Lower leg skin (tissue), 4 donors: Measurements from ENCODE around the gene GPR18. TPM values are rescaled to one million over a fixed set of nuclear protein-coding genes. Genes with fewer than 3 reads are reported as not detected.

Experiments
- DNase-seq, 2 donors: peaks; one replicate each; pipeline ENCODE4 v3.0.0-alpha.2; 2019; ENCODE audit warnings: low spot score in 2 of 2
- H3K4me3 ChIP-seq: fragments of 200-600 bp; sonication (generic); 2 replicates; pipeline ENCODE4 v1.5.1; 2017; ENCODE audit warnings: mild to moderate bottlenecking, low read depth; ENCODE audit not compliant: poor library complexity, severe bottlenecking
- CTCF ChIP-seq, 3 donors: fragments of 450-650 bp; IDR thresholded peaks; one replicate each; pipeline ENCODE4 v1.5.1; 2016; ENCODE audit warnings: antibody characterized with exemption in 3 of 3, mild to moderate bottlenecking in 3 of 3, moderate library complexity in 2 of 3
- POLR2A ChIP-seq, 2 donors: fragments of 450-650 bp; IDR thresholded peaks; one replicate each; pipeline ENCODE4 v1.6.1; 2016 to 2017; ENCODE audit warnings: antibody characterized with exemption in 2 of 2, mild to moderate bottlenecking in 1 of 2, moderate library complexity in 1 of 2
- WGBS, 2 donors: methylation state at CpG; one replicate each; pipeline ENCODE4 v1.1.5; 2018; 5-methylcytosine and 5-hydroxymethylcytosine counted together
- intact Hi-C: fragments of 100-400 bp; cut with DNase I; formaldehyde crosslinking; loops from one replicate; pipeline ENCODE4 v1.15.0; 2023; ENCODE audit warnings: low total_unique reads
- total RNA-seq, 4 donors: library from RNA; depleted of rRNA; stranded (reverse); fragments of >200 nt; gene quantifications; one replicate each; pipeline ENCODE4 v1.1.0, GENCODE V29; 2016

The GPR18 gene
- total RNA-seq, 4 donors from 2014 or later = not detected

DNA sequence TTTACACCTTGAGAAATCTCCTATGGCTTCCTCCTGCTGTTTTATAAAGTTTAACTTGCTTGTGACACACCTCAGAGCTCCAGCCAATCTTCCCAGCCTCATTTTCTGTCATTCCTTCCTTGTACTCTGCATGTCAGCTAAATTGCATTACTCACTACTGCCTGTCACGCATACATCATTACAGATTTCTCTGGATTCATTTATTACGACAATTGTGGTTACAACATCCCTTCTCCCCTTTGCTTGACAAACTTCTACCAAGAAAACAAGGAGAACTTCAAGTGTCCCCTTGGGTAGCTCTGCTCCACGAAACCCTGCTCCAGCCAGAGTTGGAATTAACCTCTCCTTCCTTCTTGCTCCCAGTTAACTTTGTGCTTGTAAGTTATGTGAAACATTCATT lies 22.0 kb upstream of the GPR18 start:
- no peak for TF ChIP-seq POLR2A (IDR thresholded peaks at IDR 0.05)
- TF ChIP-seq CTCF (IDR thresholded peaks at IDR 0.05) = no peak
- 63 to 68% methylated on average over 3 of the region's 3 CpGs for WGBS, 2 donors
- intact Hi-C loops = no loop called here

DNA sequence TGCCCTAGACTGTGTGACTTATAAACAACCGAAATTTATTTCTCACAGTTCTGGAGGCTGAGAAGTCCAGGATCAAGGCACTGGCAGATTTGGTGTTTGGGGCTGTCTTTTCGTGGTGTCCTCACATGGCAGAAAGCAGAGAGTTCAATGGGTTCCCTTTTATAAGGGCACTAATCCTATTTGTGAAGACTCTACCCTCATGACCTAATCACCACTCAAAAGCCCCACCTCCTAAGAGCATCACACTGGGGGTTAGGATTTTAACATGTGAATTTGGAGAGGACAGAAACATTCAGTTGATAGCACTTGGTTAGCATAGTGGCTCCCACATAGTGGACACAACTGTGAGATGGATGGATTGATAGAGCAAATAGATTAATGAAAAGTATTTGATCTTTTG lies 21.5 kb upstream of the GPR18 start:
- intact Hi-C loops = loop anchor here (5.0 kb wide), 1 partner anchor 153 kb away; no protein-coding TSS in a partner anchor
- 94 to 98% methylated on average over 2 of the region's 2 CpGs for WGBS, 2 donors
- no peak overlapping the region for H3K4me3 ChIP-seq
- no peak for TF ChIP-seq POLR2A (IDR thresholded peaks at IDR 0.05)
- TF ChIP-seq CTCF (IDR thresholded peaks at IDR 0.05) = no peak
- DNase-seq = peak in 1 of 2 donors; percentile 9

More for the DNA sequence above, 22.0 kb upstream of the GPR18 start:
- peak in 1 of 2 donors; percentile 38 for DNase-seq
- no peak overlapping the region for H3K4me3 ChIP-seq

DNA sequence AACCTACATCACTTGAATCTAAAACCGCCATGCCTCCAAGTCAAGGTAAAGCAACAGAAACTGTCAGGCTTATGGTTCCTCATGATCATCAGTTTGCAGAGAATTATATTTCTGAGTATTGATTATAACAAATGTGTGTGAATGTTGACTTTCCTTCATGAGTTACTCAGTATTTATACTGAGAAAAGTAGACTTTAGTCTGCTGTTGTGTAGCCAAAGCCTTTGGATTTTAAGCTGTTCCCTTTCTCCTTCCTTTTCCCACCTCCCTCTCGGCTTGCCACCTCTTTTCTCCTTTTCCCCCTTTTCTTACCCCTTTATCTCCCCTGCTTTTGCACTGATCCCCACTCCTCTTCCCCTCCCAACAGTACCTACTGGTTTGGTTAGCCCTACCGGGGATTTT lies 20.7 kb upstream of the GPR18 start:
- intact Hi-C loops = loop anchor here (5.0 kb wide), 1 partner anchor 153 kb away; no protein-coding TSS in a partner anchor
- no peak overlapping the region for H3K4me3 ChIP-seq
- WGBS, 2 donors = 93 to 95% methylated on average over 3 of the region's 3 CpGs
- no peak for DNase-seq
- no peak for TF ChIP-seq POLR2A (IDR thresholded peaks at IDR 0.05)
- no peak for TF ChIP-seq CTCF (IDR thresholded peaks at IDR 0.05)

DNA sequence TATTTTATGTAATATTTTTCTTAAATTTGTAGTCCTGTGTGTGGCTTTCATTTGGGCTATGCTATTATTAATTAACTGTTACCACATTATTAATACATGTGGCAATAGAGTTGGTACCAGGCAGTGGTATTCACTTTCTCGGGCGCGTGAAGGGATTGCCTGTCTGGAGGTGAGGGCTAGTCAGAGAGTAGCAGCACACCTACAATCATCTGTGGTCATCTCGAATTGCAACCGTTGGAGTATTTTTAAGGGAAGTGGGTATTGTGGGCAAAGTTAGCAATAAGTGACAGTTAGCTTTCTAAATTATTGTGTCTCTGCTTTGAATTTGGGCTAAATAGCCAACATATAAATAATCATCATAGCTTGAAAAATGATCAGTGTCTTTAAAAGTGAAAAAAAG lies 20.0 kb upstream of the GPR18 start:
- H3K4me3 ChIP-seq = no peak overlapping the region
- TF ChIP-seq POLR2A (IDR thresholded peaks at IDR 0.05) (no peak), CTCF (IDR thresholded peaks at IDR 0.05) (no peak)
- no peak for DNase-seq
- WGBS, 2 donors = 82 to 84% methylated on average over 5 of the region's 5 CpGs
- intact Hi-C loops = loop anchor here (5.0 kb wide), 1 partner anchor 154 kb away; no protein-coding TSS in a partner anchor

DNA sequence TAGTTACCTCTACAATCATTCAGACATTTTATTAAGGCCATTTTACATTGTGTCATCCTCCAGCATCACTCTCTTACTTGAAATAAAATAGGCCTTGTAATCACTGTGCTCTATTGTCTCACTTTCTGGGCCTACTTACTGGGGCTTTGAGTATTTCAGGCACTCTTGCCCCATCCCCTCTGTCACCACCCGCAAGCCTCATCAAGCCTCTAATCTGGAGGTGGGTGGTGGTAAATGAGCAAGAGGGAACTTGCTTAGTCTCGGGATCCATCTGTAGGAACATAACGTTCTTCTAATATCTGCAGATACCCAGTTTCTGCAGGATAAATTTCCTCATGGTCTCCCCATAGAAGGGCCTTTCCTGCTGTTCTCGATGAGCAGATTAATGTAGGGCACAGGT lies 19.4 kb upstream of the GPR18 start:
- TF ChIP-seq CTCF (IDR thresholded peaks at IDR 0.05) (no peak), POLR2A (IDR thresholded peaks at IDR 0.05) (no peak)
- no peak overlapping the region for H3K4me3 ChIP-seq
- DNase-seq = no peak
- 74 to 79% methylated on average over 4 of the region's 4 CpGs for WGBS, 2 donors
- intact Hi-C loops = loop anchor here (5.0 kb wide), 1 partner anchor 155 kb away; no protein-coding TSS in a partner anchor

DNA sequence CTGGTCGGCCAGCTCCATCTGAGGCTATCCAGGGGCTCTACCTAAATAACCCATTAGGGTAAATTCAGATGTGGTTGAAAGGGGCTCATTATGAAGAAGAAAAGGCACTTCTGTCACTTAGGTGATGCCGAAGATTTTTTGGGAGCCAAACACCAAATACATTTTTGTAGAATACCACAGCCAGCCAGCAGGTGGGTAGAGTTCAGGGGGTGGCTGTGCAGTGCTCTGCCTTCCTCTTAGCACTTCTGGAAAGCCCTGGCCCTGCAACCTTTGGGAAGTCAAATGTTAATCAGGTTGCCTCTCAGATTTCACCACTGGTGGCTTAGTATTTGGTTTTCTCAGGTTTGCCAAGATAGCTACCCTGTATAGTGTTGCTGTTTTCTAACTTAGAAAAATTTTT lies 18.5 kb upstream of the GPR18 start:
- intact Hi-C loops = loop anchor here (5.0 kb wide), 1 partner anchor 156 kb away; no protein-coding TSS in a partner anchor
- TF ChIP-seq POLR2A (IDR thresholded peaks at IDR 0.05) = no peak
- no peak for TF ChIP-seq CTCF (IDR thresholded peaks at IDR 0.05)
- no peak overlapping the region for H3K4me3 ChIP-seq
- WGBS, 2 donors = 94% methylated on average over 2 of the region's 2 CpGs
- DNase-seq = no peak
